Measurements from ENCODE around the gene ACER3. TPM values are rescaled to one million over a fixed set of nuclear protein-coding genes. Genes with fewer than 3 reads are reported as not detected.

Gene ACER3
- polyA plus RNA-seq, 1 experiment, result 11.2 TPM

DNA sequence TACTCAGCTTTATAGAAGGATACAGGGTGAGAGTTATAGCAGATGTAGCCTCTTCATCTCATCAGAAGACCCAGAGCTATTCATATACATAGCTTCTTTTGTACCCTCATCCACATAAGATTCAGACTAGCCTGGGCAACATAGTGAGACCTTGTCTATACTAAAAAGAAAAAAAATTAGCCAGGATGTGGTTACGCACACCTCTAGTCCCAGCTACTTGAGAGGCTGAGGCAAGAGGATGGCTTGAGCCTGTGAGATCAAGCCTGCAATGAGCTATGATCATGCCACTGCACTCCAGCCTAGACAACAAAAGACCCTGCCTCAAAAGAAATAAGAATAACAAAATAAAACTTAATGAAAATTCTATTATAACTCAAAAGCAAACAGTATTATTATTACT, 136.8 kb downstream of the ACER3 start:
- no peaks in the 10 kb centered on the region for H3K27me3 ChIP-seq (ENCODE audit: control insufficient read depth, insufficient read depth, low read length)
- H3K9me3 ChIP-seq (ENCODE audit: control insufficient read depth, insufficient read depth, low read length), result no peaks in the 10 kb centered on the region
- TF ChIP-seq, protein P1, sequence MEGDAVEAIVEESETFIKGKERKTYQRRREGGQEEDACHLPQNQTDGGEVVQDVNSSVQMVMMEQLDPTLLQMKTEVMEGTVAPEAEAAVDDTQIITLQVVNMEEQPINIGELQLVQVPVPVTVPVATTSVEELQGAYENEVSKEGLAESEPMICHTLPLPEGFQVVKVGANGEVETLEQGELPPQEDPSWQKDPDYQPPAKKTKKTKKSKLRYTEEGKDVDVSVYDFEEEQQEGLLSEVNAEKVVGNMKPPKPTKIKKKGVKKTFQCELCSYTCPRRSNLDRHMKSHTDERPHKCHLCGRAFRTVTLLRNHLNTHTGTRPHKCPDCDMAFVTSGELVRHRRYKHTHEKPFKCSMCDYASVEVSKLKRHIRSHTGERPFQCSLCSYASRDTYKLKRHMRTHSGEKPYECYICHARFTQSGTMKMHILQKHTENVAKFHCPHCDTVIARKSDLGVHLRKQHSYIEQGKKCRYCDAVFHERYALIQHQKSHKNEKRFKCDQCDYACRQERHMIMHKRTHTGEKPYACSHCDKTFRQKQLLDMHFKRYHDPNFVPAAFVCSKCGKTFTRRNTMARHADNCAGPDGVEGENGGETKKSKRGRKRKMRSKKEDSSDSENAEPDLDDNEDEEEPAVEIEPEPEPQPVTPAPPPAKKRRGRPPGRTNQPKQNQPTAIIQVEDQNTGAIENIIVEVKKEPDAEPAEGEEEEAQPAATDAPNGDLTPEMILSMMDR (IDR thresholded peaks at IDR 0.05; ENCODE audit: low read depth, low read length), result no peak
- no peak overlapping the region for H3K27ac ChIP-seq (ENCODE audit: low read depth, low read length)
- POLR2A ChIA-PET, result no interaction called here
- DNase-seq (ENCODE audit: low read depth, low spot score), result no peak
- CTCF ChIA-PET, result interaction anchor here (1.5 kb wide), 1 partner anchor 77 kb away, joined by 3 read pairs; no protein-coding TSS in a partner anchor
- no peak overlapping the region for H3K4me3 ChIP-seq (ENCODE audit: low read depth, low read length)

DNA sequence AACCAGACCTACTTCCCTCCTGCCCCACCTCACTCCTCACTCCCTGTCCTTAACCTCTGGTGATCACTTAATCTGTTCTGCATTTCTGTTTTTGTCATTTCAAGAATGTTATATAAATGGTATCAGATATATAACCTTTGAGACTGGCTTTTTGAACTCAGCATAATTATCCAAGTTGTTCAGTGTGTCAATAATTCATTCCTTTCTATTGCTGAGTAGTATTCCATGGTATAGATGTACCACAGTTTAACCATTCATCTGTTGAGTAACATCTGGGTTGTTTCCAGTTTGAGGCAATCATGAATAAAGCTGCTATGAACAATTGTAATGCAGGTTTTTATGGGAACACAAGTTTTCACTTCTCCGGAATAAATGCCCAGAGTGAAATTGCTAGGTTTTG, 138.9 kb downstream of the ACER3 start:
- Histone ChIP-seq H3K9me3 (ENCODE audit: control insufficient read depth, insufficient read depth, low read length) (no peaks in the 10 kb centered on the region), H3K4me3 (ENCODE audit: low read depth, low read length) (no peak overlapping the region), H3K27ac (ENCODE audit: low read depth, low read length) (no peak overlapping the region), H3K27me3 (ENCODE audit: control insufficient read depth, insufficient read depth, low read length) (no peaks in the 10 kb centered on the region)
- no peak for DNase-seq (ENCODE audit: low read depth, low spot score)
- TF ChIP-seq, protein P1 (IDR thresholded peaks at IDR 0.05; ENCODE audit: low read depth, low read length), result no peak
- CTCF ChIA-PET, result no interaction called here
- POLR2A ChIA-PET, result no interaction called here

DNA sequence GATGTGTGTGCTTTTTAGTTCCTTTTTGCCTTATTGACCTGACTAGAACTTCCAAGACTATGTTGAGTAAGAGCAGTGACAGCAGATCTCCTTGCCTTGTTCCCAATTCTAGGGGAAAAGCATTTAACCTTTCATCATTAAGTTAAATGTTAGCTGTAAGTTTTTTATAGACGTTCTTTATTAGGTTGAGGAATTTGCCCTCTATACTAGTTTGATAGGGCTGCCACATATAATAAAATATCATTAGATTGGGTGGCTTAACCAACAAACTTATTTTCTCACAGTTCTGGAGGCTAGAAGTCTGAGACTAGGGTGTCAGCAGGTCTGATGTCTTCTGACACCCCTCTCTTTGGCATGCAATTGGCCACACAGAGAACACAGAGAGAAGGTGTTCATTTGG, 140.9 kb downstream of the ACER3 start:
- ChIA-PET CTCF (no interaction called here), POLR2A (no interaction called here)
- Histone ChIP-seq H3K27me3 (ENCODE audit: control insufficient read depth, insufficient read depth, low read length) (no peaks in the 10 kb centered on the region), H3K27ac (ENCODE audit: low read depth, low read length) (no peak overlapping the region), H3K9me3 (ENCODE audit: control insufficient read depth, insufficient read depth, low read length) (no peaks in the 10 kb centered on the region), H3K4me3 (ENCODE audit: low read depth, low read length) (no peak overlapping the region)
- TF ChIP-seq, protein P1 (IDR thresholded peaks at IDR 0.05; ENCODE audit: low read depth, low read length), result no peak
- no peak for DNase-seq (ENCODE audit: low read depth, low spot score)

DNA sequence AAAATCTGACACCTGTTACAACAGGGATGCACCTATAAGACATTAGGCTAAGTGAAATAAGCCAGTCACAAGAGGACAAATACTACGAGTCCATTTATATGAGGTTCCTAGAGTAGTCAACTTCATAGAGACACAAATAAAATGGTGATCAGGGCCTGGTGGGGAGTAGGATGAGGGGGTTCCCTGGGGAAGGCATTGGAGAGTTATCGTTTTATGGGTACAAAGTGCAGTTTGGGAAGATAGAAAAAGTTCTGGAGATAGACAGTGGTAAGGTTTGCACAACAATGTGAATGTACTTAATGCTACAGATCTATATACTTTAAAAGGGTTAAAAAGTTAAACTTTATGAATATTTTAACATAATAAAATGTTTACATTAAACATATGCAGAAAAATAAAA, 142.1 kb downstream of the ACER3 start:
- TF ChIP-seq, protein P1 (IDR thresholded peaks at IDR 0.05; ENCODE audit: low read depth, low read length), result no peak
- ChIA-PET CTCF (interaction anchor here (0.5 kb wide), 1 partner anchor 441 kb away, joined by 3 read pairs; no protein-coding TSS in a partner anchor), POLR2A (no interaction called here)

DNA sequence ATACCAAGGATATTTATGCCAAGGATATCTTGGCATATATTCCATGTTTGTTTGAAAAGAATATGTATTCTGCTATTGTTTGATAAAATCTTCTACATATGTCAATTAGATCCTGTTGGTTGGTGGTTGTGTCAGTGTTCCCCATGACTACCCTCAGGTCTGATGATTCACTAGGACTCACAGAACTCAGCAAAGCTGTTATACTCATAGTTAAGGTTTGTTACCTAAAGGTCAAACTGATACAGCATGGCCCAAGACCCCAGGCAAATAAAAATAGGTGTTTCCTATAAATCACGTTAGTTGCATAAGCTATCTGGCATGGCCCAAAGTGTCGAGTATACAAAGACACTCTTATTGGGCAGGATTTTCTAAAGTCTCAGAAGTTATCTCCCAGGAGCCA, 143.2 kb downstream of the ACER3 start:
- no peak overlapping the region for H3K27ac ChIP-seq (ENCODE audit: low read depth, low read length)
- ChIA-PET CTCF (no interaction called here), POLR2A (no interaction called here)
- no peak for DNase-seq (ENCODE audit: low read depth, low spot score)
- H3K27me3 ChIP-seq (ENCODE audit: control insufficient read depth, insufficient read depth, low read length), result no peaks in the 10 kb centered on the region
- TF ChIP-seq, protein P1 (IDR thresholded peaks at IDR 0.05; ENCODE audit: low read depth, low read length), result no peak
- no peak overlapping the region for H3K4me3 ChIP-seq (ENCODE audit: low read depth, low read length)
- no peaks in the 10 kb centered on the region for H3K9me3 ChIP-seq (ENCODE audit: control insufficient read depth, insufficient read depth, low read length)

More for the DNA sequence above, 142.1 kb downstream of the ACER3 start:
- Histone ChIP-seq H3K4me3 (ENCODE audit: low read depth, low read length) (no peak overlapping the region), H3K27me3 (ENCODE audit: control insufficient read depth, insufficient read depth, low read length) (no peaks in the 10 kb centered on the region), H3K27ac (ENCODE audit: low read depth, low read length) (no peak overlapping the region), H3K9me3 (ENCODE audit: control insufficient read depth, insufficient read depth, low read length) (no peaks in the 10 kb centered on the region)
- no peak for DNase-seq (ENCODE audit: low read depth, low spot score)
